IPS-18c (cell line): ENCODE measurements around the gene CEP250.
A peak's percentile ranks its signal among the peaks of the same experiment; 100 is the strongest.

Experiments
- H3K4me3 ChIP-seq: 2 replicates; pipeline ENCODE4 v1.7.0; 2013; ENCODE audit warnings: low read depth, mild to moderate bottlenecking, low read length, moderate library complexity; ENCODE audit not compliant: insufficient read depth
- H3K9me3 ChIP-seq: one replicate; pipeline ENCODE4 v1.6.1; 2013; ENCODE audit warnings: mild to moderate bottlenecking, low read length, moderate library complexity; ENCODE audit not compliant: control insufficient read depth, insufficient read depth

Gene CEP250, protein sequence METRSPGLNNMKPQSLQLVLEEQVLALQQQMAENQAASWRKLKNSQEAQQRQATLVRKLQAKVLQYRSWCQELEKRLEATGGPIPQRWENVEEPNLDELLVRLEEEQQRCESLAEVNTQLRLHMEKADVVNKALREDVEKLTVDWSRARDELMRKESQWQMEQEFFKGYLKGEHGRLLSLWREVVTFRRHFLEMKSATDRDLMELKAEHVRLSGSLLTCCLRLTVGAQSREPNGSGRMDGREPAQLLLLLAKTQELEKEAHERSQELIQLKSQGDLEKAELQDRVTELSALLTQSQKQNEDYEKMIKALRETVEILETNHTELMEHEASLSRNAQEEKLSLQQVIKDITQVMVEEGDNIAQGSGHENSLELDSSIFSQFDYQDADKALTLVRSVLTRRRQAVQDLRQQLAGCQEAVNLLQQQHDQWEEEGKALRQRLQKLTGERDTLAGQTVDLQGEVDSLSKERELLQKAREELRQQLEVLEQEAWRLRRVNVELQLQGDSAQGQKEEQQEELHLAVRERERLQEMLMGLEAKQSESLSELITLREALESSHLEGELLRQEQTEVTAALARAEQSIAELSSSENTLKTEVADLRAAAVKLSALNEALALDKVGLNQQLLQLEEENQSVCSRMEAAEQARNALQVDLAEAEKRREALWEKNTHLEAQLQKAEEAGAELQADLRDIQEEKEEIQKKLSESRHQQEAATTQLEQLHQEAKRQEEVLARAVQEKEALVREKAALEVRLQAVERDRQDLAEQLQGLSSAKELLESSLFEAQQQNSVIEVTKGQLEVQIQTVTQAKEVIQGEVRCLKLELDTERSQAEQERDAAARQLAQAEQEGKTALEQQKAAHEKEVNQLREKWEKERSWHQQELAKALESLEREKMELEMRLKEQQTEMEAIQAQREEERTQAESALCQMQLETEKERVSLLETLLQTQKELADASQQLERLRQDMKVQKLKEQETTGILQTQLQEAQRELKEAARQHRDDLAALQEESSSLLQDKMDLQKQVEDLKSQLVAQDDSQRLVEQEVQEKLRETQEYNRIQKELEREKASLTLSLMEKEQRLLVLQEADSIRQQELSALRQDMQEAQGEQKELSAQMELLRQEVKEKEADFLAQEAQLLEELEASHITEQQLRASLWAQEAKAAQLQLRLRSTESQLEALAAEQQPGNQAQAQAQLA (N-terminal part only)

DNA sequence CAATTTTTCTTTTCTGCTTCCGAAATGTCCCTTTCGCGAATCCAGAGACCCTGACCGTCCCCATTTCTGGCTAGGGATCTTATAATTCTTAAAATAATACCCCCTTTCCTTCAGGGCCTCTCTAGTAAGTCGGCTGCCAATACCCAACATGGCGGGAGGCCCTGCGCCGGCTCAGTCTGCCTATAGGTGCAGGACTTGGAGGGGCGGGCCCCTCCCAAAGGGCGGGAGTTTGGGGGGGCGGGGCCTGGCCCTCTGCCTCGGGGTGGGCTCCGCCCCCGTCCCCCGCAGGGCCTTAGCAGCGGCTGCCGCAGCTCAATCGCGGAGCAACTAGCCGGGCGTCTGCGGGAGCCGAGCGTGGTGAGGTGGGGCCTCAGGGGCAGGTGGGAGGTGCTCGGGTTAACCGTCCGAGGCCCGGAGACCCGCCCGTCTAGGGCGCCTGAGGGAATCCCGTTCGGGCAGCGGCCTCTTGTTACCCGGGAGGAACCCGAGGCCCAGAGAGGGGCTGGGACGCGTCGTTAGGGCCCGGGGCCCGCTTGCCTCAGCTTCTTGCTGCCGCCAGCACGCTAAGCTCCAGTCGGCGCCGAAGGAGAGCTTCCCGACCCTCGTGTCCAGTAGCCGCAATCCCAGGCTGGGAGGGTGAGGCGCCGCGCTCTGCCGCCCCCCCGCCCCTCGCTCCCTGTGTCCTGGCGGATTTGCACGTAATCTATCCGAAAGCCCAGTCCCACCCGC is at the start of gene CEP250:
Gene CEP250 (plus strand): TSS at position 718 of the 729 bp plus-strand sequence. CDS start 6,770 bp downstream, outside the sequence.
- H3K4me3 ChIP-seq: peak within 1 kb of the TSS; percentile 66

DNA sequence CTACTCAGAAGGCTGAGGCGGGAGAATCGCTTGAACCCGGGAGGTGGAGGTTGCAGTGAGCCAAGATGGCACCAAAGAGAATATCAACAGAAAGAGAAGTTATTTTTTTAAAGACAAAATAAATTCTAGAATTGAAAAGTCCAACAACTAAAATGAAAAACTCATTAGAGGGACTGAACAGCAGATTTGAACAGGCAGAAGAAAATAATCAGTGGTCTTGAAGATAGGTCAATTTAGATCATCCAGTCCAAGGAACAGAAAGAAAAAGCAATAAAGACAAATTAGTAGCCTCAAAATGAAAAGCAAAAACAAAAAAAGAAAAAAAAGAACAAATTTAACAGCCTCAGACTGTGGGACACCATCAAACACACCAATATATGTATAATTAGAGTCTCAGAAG is 49.6 kb upstream of the CEP250 start:
- no peak overlapping the region for H3K4me3 ChIP-seq
- H3K9me3 ChIP-seq: no peaks in the 10 kb centered on the region

More for the DNA sequence above, at the start of gene CEP250:
- no peaks in the 10 kb centered on the region for H3K9me3 ChIP-seq

DNA sequence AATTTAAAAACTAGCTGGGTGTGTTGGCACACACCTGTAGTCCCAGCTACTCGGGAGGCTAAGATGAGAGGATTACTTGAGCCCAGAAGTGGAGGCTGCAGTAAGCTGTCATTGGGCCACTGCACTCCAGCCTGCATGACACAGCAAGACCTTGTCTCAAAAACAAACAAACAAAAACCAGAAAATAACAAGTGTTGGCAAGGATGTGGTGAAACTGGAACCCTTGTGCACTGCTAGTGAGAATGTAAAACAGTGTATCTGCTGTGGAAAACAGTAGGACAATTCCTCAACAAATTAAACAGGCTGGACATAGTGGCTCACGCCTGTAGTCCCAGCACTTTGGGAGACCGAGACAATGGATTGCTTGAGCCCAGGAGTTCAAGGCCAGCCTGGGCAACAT is 47.1 kb upstream of the CEP250 start:
- no peak overlapping the region for H3K4me3 ChIP-seq
- H3K9me3 ChIP-seq: no peaks in the 10 kb centered on the region

DNA sequence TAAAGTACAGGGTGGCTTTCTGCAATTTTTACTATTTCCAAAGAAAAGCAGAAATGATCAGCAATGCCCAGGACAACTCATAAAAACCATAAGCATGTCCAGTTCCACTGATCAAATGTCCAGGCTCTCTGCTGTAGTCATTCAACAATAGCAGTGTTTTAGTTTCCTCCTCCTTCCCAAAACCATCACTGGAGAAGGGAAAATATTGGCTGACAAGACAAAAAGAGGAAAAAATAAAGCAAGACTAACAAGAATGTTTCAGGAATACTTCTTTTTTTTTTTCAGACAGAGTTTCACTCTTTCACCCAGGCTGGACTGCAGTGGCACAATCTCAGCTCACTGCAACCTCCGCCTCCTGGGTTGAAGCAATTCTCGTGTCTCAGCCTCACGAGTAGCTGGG is 45.9 kb upstream of the CEP250 start:
- Histone ChIP-seq H3K9me3 (no peaks in the 10 kb centered on the region), H3K4me3 (no peak overlapping the region)

DNA sequence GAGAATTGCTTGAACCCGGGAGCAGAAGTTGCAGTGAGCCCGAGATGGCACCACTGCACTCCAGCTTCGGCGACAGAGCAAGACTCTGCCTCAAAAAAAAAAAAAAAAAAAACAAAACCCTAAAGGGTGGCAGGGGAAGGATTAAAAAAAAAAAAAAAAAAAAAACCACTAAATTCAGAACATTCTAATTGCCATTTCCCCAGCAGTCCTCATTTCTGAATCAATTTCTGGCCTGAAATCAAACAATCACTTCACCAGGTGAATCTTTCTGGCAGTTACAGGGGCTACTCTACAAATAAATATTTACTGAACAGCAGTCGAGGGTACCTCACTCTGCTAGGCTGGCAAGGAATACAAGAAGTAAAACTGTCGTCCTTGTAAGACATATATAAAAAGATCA is 44.8 kb upstream of the CEP250 start:
- peak overlapping the region; percentile 99; the same call in 1 of the 2 replicates for H3K4me3 ChIP-seq

DNA sequence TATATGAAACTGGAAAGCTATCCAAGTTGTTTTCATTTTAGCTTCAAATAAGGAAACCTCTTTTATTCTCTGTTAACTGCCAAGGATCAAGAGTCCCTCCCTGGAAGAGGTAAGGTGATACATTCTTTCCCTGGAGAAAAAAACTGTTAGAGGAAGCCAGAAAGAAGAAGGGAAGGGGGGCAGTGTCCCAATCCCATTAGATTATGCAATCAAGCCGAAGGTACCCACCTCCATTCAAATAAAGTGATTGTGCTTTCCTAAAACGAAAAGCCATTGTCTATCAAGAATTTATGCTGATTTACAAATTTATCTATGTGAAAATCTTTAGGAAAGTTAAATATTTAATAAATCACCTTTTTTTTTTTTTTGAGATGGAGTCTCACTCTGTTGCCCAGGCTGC is 34.1 kb upstream of the CEP250 start:
- H3K9me3 ChIP-seq: no peaks in the 10 kb centered on the region
- no peak overlapping the region for H3K4me3 ChIP-seq

More for the DNA sequence above, 44.8 kb upstream of the CEP250 start:
- H3K9me3 ChIP-seq: no peaks in the 10 kb centered on the region

DNA sequence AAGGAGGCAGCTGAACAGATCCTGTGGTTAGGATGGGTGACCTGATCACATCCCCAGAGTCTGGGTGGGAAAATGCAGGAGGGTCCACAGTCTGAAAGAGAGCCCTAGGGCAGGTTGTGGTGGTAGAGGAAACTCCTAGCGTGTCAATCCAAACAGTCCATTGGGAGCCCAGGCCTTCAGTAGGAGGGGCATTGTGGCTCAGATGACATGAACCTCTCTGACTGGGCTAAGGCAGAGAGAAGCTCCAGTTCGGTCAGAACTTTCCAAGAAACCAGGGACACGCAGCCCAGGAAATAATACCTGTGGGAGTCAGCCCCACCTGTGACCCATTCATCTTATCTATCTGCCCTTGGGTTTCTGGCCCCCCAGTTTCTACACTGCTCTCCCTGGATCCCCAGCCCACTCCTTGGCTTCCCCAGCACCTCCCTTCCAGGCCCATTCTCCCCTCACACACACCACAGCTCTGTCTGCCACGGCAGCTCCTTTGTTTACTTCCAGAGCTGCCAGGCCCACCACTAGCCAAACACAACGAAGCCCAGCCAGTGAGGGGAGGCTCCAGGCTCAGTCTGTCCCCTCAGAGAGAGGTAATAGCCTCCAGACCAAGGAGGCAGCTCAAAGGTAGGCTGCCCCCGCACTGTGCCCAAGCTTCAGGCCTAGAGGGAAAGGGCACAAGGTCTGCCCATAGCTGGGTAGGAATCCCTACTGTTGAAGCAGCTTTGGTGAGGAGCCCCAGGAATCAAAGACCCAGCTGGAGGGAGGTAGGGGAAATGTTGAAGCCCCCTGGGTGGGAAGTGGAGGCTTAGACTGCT is 23.6 kb upstream of the CEP250 start:
- no peaks in the 10 kb centered on the region for H3K9me3 ChIP-seq
- no peak overlapping the region for H3K4me3 ChIP-seq

DNA sequence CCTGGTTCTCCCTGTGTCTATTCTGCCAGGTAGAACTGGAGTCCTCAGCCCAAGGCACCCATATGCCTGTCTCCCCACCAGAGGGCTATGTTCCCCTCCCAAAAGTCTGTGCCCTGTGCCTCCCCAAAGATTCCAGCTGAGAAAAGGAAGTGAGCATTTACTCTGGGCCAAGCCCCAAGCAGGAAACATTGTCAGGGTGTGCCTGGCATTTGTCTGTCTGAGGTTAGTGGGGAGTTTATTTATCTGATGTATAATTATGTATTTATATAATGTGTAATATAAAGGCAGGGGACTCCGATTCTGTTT is 23.0 kb upstream of the CEP250 start:
- Histone ChIP-seq H3K4me3 (no peak overlapping the region), H3K9me3 (no peaks in the 10 kb centered on the region)

DNA sequence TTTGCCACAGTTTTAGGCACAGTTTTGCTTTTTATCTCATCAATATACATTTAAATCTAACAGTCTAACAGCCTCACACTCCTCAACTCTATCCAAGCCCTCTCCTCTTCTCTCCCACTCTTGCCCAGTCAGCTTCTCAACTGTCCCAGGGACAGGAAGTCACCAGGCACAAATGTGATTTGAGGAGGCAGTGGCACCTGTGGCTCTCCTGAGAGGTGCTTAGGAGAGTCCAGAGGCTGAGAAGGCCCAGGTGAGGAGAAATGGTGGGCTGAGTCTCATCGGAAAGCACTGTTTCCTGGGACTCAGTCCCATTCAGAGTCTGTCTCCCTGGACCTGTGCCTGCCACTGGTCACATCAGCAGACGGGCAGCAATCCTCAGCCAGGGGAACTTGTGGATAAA is 22.1 kb upstream of the CEP250 start:
- H3K9me3 ChIP-seq: no peaks in the 10 kb centered on the region
- no peak overlapping the region for H3K4me3 ChIP-seq

DNA sequence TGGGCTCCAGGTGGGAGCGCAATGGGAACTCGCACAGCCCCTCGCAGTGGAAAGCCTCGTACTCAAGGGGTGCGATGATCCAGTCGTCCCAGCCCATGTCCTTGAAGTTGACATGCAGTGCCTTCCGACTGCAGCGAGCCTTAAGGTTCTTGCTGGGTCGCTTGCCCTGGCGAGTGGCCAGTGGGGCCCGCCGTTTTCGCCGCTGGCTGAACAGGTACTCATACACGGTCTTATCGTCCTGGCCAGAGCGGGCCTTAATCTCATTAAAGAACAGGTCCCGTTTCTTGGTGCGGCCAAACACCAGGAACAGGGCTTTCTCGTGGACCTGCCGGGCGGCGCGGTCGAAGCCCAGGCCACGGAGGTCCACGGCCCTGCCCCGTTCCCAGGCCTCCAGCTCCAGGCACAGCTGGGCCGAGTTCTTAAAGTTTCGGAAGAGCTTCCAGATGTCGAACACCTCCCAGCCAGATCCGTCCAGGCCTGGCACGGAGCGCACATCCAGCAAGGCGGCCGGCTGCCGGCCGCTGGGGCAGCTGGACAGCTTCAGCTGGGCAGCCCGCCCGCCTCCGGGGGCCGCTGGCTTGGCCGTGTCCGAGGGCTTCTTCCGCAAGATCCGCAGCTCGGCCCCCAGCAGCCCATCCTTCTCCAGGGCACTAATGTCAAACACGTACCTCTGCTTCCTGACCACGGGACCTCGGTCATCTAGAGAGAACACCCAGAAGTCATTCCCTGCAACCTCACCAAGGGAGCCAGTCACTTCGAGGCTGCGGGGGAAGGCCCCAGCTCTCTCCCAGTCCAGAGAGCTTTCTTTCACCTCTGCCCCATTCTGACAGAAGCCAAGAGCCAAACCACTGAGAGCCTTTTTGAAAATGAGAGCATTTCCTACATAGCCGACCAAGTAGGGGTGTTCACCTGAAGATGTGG is 21.1 kb upstream of the CEP250 start:
- no peak overlapping the region for H3K4me3 ChIP-seq
- H3K9me3 ChIP-seq: no peaks in the 10 kb centered on the region

DNA sequence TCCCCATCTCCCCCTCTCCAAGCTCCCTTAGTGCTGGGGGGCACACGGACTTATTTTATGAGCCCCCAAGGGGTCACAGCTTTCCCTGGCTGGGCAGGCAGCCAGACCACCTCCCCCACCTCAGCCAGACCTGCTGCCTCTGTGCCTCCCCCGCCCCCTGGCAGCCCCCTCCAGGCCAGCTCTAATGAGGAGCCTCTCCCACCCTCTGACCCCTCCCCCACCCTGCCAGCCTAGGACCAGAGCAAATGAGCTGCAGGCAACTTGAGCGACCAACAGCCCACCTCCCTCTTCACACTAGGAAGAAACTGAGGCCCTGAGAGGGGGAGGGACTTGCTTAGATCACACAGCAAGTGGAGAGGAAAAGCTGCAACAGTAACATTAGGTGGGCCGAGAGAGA is 19.2 kb upstream of the CEP250 start:
- Histone ChIP-seq H3K9me3 (no peaks in the 10 kb centered on the region), H3K4me3 (no peak overlapping the region)

DNA sequence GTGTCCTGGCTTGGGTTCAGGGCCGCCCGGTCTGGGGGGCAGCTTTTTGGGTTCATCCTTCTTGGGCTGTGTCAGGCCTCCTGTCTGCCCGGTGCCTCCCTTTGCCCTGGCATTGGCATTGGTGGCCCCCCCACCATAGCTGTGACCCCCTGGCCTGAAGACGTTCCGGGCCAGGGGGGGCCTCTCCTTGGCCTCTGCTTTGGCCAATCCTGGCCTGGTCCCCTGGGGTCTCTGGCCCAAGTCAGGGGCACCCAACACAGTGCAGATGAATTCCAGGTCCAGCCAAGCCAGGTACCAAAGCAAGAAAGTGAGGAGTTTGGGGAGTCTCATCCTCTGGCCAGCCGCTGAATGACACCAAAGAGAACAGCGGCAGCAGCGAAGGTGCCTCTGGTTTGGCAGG is 17.8 kb upstream of the CEP250 start:
- H3K4me3 ChIP-seq: no peak overlapping the region
- no peaks in the 10 kb centered on the region for H3K9me3 ChIP-seq

DNA sequence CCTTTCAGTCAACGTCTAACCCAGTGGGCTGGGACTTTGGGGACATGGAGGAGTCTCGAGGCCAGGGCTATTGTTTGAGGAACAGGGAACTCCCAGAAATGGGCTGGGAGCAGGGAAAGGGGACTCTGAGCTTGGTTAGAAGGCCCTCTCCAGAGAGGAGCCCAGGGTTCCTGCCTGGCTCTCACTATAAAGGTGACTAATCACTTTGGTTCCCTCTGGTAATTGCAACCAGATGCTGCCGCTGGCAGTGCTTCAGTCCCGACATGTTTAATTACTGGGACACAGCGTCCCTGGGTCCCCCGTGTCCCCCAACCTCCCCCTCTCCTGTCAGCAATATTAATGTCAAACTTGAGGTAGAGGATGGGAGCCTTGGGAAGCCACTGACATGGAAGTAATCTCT is 12.4 kb upstream of the CEP250 start:
- no peaks in the 10 kb centered on the region for H3K9me3 ChIP-seq
- no peak overlapping the region for H3K4me3 ChIP-seq

DNA sequence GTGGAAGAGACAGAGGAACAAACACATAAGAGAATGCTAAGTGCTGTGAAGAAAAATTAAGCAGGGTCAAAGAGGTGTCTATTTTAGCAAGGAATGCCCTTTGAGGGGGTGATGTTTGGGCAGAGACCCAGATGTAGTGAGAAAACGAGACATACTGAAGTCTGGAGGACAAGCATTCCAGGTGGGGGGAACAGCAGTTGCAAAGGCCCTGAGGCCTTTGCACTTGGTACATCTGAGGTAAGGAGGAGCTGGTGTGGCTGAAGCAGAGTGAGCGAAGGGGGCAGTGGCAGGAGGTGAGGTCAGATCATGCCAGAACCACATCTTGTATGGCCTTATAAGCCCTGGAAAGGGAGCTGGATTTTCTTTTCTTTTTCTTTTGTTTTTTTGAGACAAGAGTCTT is 11.2 kb upstream of the CEP250 start:
- no peaks in the 10 kb centered on the region for H3K9me3 ChIP-seq
- no peak overlapping the region for H3K4me3 ChIP-seq

DNA sequence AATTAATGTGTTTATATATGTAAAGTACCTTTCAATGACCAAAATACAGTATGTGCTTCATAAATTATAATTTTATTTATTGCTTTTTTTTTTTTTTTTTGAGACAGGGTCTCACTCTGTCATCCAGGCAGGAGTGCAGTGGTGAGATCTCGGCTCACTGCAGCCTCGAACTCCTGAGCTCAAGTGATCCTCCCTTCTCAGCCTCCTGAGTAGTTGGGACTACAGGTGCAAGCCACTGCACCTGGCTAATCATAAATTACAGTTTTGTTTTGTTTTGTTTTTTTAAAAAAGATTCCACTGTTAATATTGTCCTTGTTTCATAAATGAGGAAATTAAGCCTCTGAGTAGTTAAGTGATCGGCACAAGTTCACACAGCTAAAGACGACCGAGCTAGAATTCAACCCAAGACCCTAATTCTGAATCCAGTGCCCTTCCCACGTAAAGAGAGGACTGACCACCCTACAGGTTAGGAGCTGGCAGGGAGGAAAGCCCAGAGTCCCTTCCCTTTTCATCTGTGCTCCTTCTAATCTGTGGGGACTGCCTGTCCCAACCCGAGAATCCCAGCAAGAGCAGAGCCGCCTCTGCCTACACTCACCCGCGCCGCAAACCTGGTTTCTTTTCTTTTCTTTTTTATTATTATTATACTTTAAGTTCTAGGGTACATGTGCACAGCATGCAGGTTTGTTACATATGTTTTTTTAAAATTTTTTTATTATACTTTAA is 8.9 kb upstream of the CEP250 start:
- no peak overlapping the region for H3K4me3 ChIP-seq
- H3K9me3 ChIP-seq: no peaks in the 10 kb centered on the region
